Measurements from ENCODE around the gene GNG4.

DNA sequence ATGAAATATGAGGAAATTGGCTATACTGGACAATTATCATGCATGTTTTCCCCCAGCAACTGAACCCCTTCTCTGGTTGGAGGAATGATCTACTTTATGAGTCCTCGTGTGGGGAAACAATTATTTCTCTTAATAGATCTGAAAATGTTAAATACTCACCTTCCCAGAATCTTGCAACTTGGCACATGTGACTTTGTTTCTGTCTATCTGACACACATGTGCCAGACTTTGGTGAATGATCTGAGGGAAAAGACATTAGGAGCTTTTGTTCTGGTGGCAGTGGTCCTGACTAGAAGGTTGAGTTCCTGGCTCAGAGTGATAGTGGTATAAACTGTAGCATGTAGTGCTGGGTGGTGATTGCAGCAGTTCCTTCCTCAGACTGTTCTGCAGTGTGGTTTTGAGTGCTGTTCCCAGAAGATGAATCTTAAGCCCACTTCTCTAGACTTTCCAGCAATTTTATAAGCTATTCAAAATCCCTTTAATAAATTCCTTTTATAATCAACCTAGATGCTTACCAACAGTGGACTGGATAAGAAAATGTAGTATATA is 86.0 kb downstream of the GNG4 start:
- TF ChIP-seq, protein P1, sequence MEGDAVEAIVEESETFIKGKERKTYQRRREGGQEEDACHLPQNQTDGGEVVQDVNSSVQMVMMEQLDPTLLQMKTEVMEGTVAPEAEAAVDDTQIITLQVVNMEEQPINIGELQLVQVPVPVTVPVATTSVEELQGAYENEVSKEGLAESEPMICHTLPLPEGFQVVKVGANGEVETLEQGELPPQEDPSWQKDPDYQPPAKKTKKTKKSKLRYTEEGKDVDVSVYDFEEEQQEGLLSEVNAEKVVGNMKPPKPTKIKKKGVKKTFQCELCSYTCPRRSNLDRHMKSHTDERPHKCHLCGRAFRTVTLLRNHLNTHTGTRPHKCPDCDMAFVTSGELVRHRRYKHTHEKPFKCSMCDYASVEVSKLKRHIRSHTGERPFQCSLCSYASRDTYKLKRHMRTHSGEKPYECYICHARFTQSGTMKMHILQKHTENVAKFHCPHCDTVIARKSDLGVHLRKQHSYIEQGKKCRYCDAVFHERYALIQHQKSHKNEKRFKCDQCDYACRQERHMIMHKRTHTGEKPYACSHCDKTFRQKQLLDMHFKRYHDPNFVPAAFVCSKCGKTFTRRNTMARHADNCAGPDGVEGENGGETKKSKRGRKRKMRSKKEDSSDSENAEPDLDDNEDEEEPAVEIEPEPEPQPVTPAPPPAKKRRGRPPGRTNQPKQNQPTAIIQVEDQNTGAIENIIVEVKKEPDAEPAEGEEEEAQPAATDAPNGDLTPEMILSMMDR (IDR thresholded peaks at IDR 0.05), result no peak
- TF ChIP-seq POLR2A (IDR thresholded peaks at IDR 0.05), result no peak

All from adrenal gland (tissue), 5 donors.